Measurements from ENCODE around the gene TMEM37.

The TMEM37 gene

DNA sequence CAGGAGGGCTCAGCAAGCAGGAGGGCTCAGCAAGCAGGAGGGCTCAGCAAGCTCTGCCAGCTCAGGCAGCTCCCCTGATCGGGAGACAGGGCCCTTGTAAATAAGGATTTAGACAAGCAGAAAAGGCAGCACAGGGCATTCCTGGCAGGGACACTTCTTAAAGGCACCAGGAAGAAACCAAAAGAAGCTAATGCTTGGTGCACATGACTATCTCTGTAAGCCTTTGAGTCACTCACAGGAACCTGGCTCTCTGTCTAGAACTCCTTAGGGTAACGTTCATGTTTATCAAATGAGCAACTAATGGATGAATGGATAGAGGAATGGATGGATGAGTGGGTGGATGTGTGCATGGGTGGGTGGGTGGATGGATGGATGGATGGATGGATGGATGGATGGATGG, 28.4 kb downstream of the TMEM37 start:
- DNase-seq (ENCODE audit: low spot score) = no peak

DNA sequence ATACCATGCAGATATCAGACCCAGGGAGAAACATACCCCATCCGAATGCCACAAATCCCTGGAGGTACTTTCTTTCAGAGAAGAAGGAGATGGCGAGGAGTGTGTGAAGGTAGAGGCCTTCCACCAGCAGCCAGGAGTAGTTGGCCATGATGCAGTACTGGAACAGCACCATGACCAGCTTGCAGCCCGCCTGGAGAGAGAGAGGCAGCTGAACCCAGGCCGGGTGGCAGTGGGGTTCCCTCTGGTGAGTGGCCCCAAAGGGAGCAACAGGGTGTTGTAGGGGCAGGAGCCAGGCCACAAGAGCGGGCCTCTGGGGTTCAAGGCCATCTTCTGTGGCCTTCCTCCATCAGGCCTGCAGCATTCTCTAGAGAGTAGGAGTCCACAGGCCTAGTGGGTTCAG, 30.2 kb downstream of the TMEM37 start:
- DNase-seq (ENCODE audit: low spot score) = no peak

DNA sequence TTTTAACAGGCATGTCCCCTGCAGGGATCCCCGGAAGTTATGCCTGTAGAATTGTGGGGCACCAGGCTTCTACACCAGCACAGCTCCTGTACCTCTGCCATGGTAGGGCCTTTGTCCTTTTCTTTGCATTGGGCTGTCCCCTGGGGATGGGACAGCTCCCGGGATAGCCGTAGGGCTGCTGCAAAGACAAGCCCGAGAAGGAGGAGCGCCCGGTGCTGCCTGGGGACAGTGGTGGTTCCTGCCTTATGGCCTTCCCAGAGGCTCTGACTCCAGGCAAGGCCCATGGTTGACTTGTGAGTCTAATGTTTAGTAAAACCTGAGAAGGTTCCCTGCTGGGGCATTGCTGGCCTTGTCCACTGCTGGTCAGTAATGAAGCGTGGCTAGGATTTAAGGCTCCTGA, 30.9 kb downstream of the TMEM37 start:
- no peak for DNase-seq (ENCODE audit: low spot score)

DNA sequence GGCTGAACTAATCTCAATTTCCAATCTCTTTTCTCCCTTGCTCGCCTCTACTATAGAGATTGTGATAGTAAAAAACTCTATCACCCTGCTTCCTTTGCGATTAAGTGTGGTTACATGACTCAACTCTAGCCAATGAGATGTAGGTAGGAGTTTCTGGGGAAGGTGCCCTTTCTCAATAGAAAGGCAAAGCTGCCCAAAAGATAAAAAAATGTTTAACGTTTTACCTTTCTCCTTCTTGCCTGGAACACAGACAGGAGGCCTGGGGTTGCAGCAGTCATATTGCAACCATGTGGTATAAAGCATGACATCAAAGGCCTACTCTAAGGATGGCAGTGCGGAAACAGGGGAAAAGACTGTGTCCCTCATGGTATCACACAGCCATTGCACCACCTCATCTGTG, 31.5 kb downstream of the TMEM37 start:
- no peak for DNase-seq (ENCODE audit: low spot score)

DNA sequence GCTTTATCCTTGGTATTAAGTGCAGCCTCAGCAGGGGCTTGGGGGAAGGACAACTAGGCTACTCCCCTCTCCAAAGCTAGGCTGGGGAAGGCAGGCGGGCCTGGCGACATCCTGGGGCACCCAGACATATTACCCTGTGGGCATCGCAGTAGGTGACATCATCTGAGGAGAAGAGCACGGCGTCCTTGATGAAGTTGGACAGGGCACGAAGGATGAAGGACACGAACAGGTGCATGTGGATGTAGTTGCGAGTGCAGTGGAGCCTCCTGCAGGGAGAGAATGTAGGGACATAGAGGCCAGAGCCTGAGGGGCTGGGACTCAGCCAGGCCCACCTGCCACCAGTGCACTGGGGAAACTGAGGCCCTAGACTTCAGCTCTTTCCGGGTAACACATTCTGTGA, 32.3 kb downstream of the TMEM37 start:
- DNase-seq (ENCODE audit: low spot score) = no peak

DNA sequence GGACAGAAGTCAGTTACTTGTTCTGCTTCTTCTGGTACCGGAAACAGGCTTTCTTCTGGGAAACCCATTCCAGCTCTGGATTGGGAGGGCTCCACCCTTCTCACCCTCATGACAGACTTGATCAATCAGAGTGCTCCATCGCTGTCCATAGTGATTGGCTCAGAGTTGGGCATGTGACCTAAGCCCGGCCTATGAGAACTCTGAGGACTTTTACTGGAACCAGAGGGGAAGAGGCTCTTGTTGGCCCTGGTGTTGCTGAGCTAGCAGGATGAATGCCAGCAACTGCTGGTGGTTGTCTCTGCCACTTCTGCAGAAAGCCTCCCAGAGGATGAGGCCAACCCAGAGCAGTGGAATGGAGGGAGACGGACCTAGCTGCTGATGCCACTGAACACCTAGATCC, 33.3 kb downstream of the TMEM37 start:
- DNase-seq (ENCODE audit: low spot score) = no peak

DNA sequence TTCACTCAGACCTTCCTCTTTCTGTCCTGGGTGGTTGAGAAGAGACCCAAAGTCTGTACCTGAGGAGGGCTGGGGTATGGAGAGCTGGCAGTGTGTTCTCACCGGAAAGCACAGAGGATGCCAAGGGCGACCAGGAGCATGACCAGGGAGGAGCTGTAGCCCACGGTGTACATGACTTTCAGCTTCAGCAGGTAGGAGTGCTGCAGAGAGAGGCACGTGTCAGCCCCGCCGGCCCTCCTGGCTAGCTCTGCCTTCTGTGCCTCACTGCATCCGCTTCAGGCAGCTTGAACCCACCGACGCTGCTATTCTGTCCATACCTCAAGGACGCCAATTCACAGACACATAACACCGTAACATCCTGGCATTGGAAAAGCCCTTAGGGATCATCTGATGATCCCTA, 34.0 kb downstream of the TMEM37 start:
- DNase-seq (ENCODE audit: low spot score) = no peak

DNA sequence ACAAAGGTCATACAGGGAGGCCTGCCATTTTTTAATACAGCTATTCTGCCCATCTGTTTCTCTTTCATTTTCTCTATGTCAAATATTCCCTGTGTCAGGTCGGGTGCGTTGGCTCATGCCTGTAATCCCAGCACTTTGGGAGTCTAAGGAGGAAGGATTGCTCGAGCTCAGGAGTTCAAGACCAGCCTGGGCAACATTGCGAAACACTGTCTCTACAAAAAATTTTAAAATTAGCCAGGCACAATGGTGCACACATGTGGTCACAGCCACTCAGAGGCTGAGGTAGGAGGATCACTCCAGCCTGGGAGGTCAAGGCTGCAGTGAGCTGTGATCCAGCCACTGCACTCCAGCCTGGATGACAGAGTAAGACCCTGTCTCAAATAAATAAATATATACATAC, 34.7 kb downstream of the TMEM37 start:
- DNase-seq (ENCODE audit: low spot score) = no peak

DNA sequence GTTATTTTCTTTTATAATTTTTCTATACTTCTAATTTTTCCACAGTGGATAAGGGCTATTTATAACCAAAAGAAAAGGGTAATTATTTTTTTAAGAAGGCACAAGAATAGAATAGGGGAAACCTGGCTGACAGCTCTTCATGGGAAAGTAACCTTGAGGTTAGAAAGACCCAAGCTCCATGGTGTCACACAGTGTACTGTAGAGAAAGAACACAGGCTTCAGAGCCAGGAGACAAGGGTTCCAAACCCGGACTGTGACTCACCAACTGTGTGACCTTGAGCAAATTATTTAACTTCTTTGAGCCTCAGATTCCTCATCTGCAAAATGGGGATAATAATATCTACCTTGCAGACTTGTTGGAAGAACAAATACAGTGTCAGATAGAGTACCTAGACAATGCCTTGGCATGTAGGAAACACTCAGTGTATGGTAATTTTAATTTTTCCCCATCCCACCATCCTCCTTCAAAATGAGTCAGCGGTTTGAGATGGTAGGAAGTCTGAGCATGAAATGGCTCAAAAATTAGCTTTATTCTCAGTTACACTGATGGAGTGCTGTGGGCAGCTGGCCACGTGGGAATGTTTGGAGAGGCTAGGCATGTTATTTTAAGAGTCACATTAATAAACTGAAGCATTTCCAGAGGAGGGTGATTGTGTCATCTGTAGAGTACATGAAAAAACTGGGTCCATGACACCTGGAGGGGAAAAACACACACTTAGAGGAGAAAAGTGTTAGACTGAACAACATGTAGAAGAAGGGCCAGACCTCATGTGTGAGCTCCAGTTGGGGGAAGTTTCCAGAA, 36.7 kb downstream of the TMEM37 start:
- DNase-seq (ENCODE audit: low spot score) = no peak

DNA sequence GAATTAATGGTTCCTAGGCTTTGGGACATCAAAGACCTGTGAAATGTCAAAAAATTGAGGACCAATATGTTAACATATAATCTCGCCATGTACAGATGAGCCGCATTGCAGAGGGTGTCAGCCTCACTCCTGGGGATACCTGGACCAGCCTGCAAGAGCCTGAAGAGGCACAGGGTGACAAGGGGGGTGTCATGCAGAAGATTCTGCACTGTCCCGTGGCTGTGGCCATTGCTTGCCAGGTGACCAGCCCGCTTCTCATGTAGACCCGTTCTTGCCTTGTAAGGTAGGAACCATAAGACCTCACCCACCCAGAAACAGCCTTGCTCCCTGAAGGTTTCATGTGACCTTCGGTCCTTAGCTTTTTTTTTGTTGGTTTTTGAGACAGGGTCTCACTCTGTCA, 37.5 kb downstream of the TMEM37 start:
- no peak for DNase-seq (ENCODE audit: low spot score)

DNA sequence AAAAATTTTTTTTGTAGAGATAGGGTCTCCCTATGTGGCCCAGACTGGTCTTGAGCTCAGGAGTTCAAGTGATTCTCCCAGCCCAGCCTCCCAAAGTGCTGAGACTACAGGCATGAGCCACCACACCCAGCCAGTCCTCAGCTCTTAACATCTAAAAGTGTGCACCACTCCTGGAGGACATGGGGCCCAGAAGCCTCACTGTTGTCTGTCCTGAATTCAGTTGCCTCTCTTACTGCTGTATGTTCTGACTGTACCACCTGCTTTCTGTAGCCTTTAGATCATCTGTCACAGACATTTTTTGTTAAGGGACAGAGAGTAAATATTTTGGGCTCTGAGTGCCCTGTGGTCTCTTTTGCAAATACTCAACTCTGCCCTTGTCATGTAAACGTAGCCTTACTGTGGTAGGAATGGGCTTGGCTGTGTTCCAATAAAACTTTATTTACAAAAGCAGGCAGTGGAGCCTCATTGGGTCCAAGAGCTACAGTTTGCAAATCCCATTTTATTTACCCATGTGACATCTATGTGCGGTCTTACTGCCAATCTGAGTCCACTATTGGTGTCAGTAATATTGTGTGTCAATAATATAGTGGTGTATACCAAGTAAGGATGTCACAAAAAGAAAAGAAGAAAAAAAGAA, 38.1 kb downstream of the TMEM37 start:
- no peak for DNase-seq (ENCODE audit: low spot score)

DNA sequence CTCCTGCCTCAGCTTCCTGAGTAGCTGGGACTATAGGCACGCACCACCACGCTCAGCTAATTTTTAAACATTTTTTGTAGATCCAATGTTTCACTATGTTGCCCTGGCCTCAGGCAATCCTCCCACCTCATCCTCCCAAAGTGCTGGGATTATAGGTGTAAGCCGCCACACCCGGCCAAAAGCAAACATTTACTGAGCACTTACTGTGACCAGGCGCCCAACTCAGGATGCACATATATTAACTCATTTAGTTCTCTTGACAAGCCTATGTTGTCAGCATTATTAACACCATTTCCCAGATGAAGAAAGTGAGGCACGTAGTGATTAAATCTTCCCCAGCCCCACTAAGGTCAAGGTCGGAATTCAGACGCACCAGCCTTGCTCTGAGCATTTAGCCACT, 41.1 kb downstream of the TMEM37 start:
- no peak for DNase-seq (ENCODE audit: low spot score)

DNA sequence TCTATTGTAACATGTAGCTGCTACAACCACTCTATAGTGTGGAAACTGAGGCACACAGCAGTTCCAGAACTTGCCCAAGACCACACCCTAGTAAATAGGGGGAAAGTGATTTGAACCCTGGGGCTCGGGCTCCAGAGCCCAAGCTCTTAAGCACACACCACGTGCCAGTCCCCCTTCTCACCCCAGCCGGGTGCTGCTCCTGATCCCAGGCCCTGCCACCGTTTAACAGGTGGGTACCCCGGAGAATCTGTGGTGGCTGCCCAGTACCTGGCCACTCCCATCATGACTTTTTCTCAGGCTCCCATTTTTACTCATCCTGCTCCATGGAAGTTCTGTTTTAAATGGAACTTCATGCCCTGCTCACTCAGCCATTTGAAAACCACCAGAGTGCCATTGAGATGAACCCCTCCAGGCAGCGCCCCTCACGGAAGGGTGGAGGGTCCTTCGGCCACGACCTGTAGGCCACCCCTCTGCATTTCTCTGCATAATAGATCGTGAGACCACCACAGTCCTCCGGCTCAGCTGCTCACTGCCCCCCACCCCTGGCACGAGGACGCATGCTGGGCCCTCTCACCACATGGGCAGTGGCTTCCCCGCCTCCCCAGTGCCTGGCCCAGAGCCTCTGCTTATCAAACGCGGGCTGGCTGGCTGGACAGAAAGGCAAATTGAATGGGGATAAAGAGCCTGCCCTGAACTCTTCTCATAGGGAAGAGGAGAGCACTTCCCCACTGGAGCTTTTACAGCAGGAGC, 42.1 kb downstream of the TMEM37 start:
- no peak for DNase-seq (ENCODE audit: low spot score)

DNA sequence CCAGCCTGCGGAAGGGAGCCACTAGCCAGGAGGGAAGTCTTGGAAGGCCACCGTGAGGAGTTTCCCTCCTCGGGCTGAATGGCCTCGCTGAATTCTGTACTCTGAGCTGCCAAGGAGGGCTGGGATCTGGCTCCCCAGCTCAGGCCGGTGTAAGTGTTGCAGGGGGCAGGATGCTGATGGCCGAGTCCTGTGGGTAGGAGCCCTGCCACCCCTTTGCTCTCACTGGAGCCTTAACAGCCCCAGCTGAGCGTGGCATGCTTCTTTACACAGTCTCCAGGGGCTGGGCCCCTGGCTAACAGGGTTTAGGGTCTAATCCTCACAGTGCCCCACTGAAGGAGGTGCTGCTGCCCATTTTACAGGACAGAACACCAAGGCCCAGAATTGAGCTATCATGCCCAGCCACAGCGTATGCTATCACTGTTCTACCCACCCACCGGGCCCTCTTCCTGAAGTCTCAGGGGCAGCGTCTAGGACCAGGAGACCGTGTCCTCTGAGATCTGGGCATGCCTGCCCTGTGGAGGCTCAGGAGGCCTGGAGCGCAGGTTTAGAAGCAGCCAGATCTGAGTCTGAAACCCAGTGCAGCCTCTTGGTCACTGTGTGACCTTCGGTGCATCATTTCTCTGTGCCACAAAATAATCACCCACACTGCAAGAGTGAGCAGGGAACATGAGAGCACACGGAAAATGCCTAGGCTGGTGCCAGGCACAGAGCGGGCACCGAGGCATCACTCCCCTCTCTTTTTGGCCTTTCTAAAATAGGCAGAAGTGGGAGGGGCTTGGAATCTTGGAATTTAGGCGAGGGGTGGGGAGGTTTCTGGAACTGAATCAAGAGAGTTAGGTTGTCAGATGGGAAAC, 42.9 kb downstream of the TMEM37 start:
- DNase-seq (ENCODE audit: low spot score) = no peak

DNA sequence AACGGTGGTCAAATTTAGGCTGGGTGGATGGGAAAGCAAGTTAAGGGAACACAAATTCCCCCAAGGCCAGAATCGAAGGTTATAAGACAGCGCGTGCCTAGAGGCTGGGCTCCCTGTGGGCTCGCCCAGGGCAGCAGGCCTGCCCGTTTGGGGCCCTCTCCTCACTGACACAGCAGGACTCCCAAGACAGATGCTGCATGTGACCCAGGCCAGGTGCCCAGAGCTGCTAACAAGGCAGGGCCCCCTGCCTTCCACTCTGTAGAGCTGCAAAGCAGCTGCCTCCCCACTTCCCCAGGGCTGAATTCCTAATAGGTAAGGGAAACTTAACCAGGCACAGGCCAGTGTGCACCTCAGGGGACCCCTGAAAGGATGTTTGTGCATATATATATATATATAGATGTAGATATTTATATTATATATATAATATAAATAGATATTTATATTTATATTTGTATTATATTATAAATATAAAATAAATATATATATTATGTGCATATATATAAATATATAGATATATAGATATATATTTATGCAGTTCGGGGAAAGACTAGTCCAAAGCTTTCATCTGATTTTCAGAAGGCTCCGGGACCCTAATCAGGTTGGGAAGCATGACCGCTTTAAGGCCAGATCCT, 43.7 kb downstream of the TMEM37 start:
- DNase-seq (ENCODE audit: low spot score) = no peak

DNA sequence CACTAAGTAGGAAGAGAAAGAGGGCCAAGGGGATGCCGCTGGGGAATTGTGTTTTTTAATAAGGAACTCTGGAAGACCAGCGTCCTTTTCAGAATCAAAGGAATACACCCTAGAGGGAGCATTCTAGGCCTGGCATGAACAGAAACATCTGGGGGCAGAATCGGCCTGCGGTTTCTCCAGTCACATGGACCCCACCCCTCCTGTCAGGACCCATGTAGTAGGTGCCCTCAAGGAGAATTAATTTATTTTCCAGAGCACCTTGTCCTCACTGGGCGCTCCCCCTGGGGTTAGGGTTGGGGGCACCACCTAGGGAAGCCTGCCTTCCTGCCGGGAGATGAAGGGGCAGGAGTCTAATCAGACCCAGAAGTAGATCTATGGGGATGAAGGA, 44.2 kb downstream of the TMEM37 start:
- no peak for DNase-seq (ENCODE audit: low spot score)

DNA sequence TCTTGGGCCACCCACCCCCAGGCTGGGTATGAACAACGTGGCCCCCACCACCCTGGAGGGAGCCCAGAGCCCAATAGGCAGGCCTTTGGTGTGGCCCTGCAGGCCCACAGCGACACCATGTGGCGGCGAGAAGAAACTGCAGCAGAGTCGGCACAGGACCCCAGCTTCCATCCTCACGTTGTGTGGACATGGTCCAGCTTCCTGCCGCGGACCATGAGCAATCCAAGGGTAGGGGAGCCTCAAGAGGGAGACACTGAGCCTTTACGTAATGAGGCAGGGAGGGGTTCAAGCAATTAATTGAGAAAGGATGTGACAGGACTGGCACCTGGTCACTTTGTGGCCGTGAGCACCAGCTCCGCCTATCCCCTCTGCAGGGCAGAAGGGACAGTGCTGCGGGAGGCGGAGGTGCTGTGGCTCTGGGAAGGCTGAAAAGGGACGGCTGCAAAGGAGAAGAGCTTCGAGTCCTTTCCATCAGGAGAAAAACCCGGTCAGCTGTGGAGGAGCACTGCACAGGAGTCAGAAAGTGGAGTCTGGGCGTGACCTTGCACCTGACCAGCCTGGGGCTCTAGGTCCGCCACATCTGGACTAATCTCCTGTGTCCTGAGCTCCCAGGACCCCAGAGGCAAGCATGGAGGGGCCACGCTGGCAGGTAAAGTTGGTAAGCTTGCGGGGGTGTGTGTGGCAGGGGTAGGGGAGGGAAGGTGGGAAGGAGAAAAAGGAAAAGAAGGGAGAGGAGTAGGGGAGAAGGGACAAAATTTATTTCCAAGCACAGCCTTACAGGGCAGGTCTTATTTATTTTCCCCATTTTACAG, 44.9 kb downstream of the TMEM37 start:
- DNase-seq (ENCODE audit: low spot score) = peak; percentile 46

DNA sequence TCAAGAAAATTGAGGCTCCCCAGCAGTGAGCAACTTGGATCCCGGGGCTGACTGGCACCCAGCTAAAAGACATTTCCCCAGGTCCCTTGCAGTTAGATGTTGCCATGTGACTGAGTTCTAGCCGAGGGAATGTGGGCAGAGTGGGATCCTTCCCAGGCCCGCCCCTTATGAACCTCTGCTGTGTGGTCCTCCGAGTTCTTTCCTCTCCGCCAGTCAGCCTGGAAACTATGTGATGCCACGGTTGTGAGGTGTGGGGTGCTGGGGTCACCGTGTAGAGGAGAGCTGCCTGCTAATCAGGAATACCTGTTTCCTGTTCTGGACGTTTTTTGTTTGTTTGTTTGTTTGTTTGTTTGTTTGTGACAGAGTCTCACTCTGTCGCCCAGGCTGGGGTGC, 45.5 kb downstream of the TMEM37 start:
- no peak for DNase-seq (ENCODE audit: low spot score)

DNA sequence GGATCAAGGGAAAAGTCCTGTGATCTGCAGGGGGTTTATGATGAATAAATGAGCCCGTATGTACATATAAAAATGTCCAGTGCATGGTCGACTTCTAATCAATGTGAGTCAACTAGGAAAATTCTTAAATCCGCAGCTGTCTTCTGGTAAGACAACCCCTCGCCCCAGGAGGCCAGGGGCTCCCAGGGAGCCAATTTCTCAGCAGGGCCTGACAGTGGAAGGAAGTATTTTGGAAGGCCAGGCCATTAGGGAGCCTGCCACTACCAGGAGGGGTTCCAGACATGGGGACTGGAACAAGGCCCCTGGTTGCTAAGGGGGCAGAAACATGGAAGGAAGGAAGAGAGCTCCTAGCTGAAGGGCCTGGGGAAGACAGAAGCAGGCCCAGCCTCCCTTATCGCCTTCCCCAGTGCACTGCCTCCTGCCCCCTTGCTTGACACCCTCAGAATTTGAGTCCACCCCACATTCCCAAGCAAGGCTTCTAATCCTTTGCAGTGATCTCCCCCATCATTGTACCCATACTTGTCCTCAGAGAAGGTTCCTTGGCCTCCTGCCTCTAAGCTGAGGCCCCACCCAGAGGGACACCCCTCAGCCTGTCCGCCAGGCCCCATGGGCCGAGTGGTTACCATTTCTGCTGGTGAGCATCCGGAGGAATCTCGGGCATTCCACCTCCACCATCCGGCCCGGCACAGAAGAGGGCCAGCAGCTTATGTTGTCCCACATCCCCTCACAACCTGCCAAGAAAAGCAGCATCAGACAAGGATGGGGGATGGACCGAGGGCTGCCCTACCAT, 46.7 kb downstream of the TMEM37 start:
- no peak for DNase-seq (ENCODE audit: low spot score)

DNA sequence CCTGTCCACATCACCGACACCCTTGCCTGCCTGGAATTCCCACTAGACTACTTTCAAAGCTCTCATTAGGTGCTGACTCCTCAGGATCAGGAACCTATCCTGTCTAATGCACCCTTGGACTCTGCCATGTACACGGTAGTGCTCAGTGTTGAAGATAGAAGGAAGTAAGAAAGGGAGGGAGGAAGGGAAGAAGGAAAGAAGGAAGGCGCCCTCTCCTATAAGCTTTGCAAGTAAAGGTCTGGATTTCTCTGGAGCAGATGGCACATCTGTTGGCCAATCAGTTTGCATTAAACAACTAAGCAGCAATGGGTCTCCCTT, 47.3 kb downstream of the TMEM37 start:
- no peak for DNase-seq (ENCODE audit: low spot score)

All from COLO829 (cell line).